HG02973 (cell line): ENCODE data around the gene PEMT.

Experiments
- ATAC-seq: cut with Tn5 transposase; IDR thresholded peaks from one replicate; pipeline ENCODE4 v1.9.1; 2021; ENCODE audit warnings: moderate library complexity; ENCODE audit not compliant: unreplicated experiment

PEMT gene

GRCh38 chr17:17462048-17462824, 129.3 kb downstream of the PEMT start:
- ATAC-seq: no peak

GRCh38 chr17:17460038-17460437, 131.5 kb downstream of the PEMT start:
- no peak for ATAC-seq

GRCh38 chr17:17457680-17458079, 133.8 kb downstream of the PEMT start:
- ATAC-seq: no peak

GRCh38 chr17:17456251-17456650, 135.3 kb downstream of the PEMT start:
- no peak for ATAC-seq
